ENCODE results near the gene ITGA11. TPM values are rescaled to one million over a fixed set of nuclear protein-coding genes. Genes with fewer than 3 reads are reported as not detected.

Gene ITGA11
- total RNA-seq, 2 experiments from 2014 or later = 1.7 to 3.6 TPM

GRCh38 chr15:68272721-68273271, 159.2 kb downstream of the ITGA11 start:
- Mint-ChIP-seq H3K9me3 (no peaks in the 10 kb centered on the region), H3K27ac (no peak overlapping the region), H3K4me3 (no peak overlapping the region), H3K27me3 (no peaks in the 10 kb centered on the region), H3K36me3 (ENCODE audit: low read depth) (no peaks in the 10 kb centered on the region), H3K4me1 (ENCODE audit: low read depth) (peaks cover 8% of the 10 kb centered on the region)
- ATAC-seq (no peak), DNase-seq (no peak)
- POLR2A ChIA-PET = no interaction called here
- CTCF ChIA-PET = interaction anchor here (1.2 to 7.5 kb wide), 2 partner anchors 19 to 33 kb away, joined by 4 to 41 read pairs; no protein-coding TSS in a partner anchor
- intact Hi-C loops (cut with micrococcal nuclease) = no loop called here
- TF ChIP-seq CTCF (IDR thresholded peaks at IDR 0.05) = no peak

DNA sequence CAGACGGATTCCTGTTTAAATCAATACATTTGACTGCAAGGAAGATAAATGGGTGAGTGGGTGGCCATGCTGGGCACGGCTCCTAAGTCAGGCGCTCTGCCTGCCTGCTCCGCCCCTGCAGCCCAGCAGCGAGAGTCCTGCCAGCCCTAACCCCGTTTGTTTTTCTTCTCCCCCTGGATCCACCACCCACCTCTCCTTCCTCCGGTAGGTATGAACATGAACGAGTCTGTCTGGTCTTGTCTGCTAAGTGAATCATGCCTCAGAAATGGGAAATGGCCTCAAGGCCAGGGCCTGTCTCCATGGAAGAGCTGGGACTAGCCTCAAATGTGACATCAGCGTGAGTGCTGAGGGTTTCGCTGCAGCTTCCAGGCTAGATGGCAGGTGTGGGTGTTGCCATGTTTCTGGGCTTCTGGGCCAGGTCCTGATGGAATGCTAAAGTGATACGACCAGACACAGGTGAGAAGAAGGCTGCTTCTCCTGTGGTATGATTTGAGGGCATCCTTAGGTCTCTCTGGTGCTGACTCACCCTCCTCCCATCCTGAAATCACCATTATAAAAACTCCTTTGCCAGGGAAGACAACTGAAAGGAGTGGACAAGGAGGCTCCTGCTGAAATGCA, 160.0 kb downstream of the ITGA11 start:
- no peak overlapping the region for H3K4me3 Mint-ChIP-seq
- no peak overlapping the region for H3K27ac Mint-ChIP-seq
- intact Hi-C loops (cut with micrococcal nuclease) = no loop called here
- POLR2A ChIA-PET = no interaction called here
- peaks cover 8% of the 10 kb centered on the region for H3K4me1 Mint-ChIP-seq (ENCODE audit: low read depth)
- TF ChIP-seq CTCF (IDR thresholded peaks at IDR 0.05) = no peak
- ATAC-seq (no peak), DNase-seq (no peak)
- no peaks in the 10 kb centered on the region for H3K27me3 Mint-ChIP-seq
- CTCF ChIA-PET = interaction anchor here (1.8 kb wide), 1 partner anchor 34 kb away, joined by 4 read pairs; no protein-coding TSS in a partner anchor
- no peaks in the 10 kb centered on the region for H3K36me3 Mint-ChIP-seq (ENCODE audit: low read depth)
- H3K9me3 Mint-ChIP-seq = no peaks in the 10 kb centered on the region

DNA sequence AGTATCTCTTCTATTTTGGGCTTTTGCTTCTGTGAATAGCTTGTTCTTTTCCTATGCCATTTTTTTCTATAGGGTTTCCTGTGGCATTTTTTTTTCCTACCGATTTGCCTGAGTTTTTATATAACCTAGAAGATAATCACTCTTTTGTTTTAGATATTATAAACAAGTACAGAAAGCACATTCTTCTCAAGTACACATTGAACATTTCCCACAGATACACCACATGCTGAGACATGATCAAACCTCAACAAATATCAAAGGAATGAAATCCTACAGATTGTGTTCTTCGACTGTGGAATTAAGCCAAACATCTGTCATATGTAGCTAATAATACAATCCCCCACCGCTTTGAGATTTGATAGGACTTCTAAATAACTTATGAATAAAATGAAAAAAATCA, 163.6 kb downstream of the ITGA11 start:
- no peak overlapping the region for H3K27ac Mint-ChIP-seq
- ChIA-PET CTCF (interaction anchor here (0.8 kb wide), 1 partner anchor 12 kb away, joined by 3 read pairs; no protein-coding TSS in a partner anchor), POLR2A (interaction anchor here (0.7 kb wide), 1 partner anchor 22 kb away, joined by 3 read pairs; no protein-coding TSS in a partner anchor)
- no peaks in the 10 kb centered on the region for H3K9me3 Mint-ChIP-seq
- no peak for ATAC-seq
- DNase-seq = no peak
- H3K27me3 Mint-ChIP-seq = peaks cover 7% of the 10 kb centered on the region
- no peak overlapping the region for H3K4me3 Mint-ChIP-seq
- intact Hi-C loops (cut with micrococcal nuclease) = no loop called here
- no peaks in the 10 kb centered on the region for H3K36me3 Mint-ChIP-seq (ENCODE audit: low read depth)
- no peak for TF ChIP-seq CTCF (IDR thresholded peaks at IDR 0.05)
- no peaks in the 10 kb centered on the region for H3K4me1 Mint-ChIP-seq (ENCODE audit: low read depth)

GRCh38 chr15:68265674-68266073, 166.3 kb downstream of the ITGA11 start:
- DNase-seq = no peak

More at GRCh38 chr15:68265674-68266073, 166.3 kb downstream of the ITGA11 start:
- Mint-ChIP-seq H3K4me3 (no peak overlapping the region), H3K27ac (no peak overlapping the region), H3K4me1 (ENCODE audit: low read depth) (no peaks in the 10 kb centered on the region), H3K9me3 (no peaks in the 10 kb centered on the region), H3K27me3 (peaks cover 12% of the 10 kb centered on the region), H3K36me3 (ENCODE audit: low read depth) (no peaks in the 10 kb centered on the region)
- CTCF ChIA-PET = interaction anchor here (0.6 to 4.0 kb wide), 2 partner anchors 8 to 13 kb away, joined by 3 to 19 read pairs; no protein-coding TSS in a partner anchor
- ATAC-seq = no peak
- POLR2A ChIA-PET = no interaction called here
- TF ChIP-seq CTCF (IDR thresholded peaks at IDR 0.05) = no peak
- intact Hi-C loops (cut with micrococcal nuclease) = no loop called here

Measured in activated CD8-positive, alpha-beta T cell treated with anti-CD3 and anti-CD28 coated beads for 36 hours (primary cell).